ENCODE measurements around the gene DRAP1.

DNA sequence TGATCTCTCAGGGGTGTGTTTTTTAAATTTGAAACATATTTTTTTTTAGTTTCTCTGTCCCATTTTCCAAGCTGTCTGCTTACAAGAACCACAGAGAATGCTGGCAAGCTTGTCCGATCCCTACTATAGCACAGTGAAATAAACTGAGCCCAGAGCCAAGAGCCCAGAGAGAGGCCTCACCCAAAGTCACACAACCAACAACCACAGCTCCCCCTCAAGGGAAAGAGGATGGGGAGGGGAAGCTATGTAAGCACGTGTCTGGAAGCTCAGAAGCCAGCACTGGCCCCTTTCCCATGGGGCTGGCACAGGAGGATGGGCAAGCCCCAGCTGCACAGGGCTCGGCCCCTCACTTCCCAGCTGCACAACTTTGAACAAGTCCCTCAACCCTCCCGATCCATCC, 39.1 kb downstream of the DRAP1 start:
- TF ChIP-seq, protein P1, sequence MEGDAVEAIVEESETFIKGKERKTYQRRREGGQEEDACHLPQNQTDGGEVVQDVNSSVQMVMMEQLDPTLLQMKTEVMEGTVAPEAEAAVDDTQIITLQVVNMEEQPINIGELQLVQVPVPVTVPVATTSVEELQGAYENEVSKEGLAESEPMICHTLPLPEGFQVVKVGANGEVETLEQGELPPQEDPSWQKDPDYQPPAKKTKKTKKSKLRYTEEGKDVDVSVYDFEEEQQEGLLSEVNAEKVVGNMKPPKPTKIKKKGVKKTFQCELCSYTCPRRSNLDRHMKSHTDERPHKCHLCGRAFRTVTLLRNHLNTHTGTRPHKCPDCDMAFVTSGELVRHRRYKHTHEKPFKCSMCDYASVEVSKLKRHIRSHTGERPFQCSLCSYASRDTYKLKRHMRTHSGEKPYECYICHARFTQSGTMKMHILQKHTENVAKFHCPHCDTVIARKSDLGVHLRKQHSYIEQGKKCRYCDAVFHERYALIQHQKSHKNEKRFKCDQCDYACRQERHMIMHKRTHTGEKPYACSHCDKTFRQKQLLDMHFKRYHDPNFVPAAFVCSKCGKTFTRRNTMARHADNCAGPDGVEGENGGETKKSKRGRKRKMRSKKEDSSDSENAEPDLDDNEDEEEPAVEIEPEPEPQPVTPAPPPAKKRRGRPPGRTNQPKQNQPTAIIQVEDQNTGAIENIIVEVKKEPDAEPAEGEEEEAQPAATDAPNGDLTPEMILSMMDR (IDR thresholded peaks at IDR 0.05) = no peak
- no peak for TF ChIP-seq POLR2A (IDR thresholded peaks at IDR 0.05)

Data from thyroid gland (tissue), 4 donors.